ENCODE data around the gene ENTPD8.

DNA sequence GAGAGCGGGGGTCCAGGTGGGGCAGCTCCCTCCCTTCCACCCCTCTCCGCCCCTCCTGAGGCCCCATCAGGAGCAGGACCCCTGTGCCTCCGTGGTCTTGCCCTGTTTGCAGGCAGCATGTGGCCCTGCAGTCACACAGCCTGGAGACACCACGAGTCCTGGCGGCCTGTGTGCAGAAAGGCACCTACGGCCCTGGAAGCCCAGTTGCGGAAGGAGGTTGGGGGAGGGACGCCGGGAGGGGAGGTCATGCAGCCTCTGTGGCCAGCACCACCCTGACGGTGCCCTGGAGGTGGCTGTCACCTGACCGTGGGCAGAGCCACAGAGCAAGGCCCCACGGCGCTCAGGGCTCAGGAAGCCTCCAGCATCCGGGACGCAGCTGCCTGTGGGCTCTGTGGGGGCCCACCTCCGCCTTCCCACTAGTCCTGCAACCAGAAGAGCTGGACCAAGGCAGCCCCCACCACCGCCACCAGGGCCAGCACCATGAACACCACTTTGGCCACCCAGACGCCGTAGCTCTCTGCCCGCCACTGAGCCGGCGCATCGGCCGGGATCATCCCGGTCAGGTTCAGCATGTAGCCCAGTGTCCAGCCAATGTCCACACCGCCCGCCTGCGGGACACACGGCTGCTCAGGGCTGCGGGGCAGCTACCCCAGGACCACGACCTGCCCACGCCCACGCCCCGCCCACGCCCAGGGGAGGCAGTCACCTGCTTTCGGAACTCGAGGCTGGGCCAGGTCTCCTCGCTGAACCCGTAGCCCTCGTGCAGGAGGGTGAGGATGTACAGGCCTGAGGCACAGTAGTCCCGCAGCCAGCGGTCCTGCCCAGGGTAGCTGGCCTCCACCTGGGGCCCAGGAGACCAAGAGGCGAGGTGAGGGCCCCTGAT, 6.4 kb downstream of the ENTPD8 start:
- no peak for TF ChIP-seq RFX5 (IDR thresholded peaks at IDR 0.05; ENCODE audit: low read depth, low read length)
- TF ChIP-seq, protein P1, sequence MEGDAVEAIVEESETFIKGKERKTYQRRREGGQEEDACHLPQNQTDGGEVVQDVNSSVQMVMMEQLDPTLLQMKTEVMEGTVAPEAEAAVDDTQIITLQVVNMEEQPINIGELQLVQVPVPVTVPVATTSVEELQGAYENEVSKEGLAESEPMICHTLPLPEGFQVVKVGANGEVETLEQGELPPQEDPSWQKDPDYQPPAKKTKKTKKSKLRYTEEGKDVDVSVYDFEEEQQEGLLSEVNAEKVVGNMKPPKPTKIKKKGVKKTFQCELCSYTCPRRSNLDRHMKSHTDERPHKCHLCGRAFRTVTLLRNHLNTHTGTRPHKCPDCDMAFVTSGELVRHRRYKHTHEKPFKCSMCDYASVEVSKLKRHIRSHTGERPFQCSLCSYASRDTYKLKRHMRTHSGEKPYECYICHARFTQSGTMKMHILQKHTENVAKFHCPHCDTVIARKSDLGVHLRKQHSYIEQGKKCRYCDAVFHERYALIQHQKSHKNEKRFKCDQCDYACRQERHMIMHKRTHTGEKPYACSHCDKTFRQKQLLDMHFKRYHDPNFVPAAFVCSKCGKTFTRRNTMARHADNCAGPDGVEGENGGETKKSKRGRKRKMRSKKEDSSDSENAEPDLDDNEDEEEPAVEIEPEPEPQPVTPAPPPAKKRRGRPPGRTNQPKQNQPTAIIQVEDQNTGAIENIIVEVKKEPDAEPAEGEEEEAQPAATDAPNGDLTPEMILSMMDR (conservative IDR thresholded peaks at IDR 0.05; ENCODE audit: low read depth, low read length) = no peak
- no peak for TF ChIP-seq POLR2A (IDR thresholded peaks at IDR 0.05; ENCODE audit: low read depth, low read length)
- TF ChIP-seq FOS (IDR thresholded peaks at IDR 0.05; ENCODE audit: low read depth, low read length) = no peak
- no peak for TF ChIP-seq RAD21 (IDR thresholded peaks at IDR 0.05; ENCODE audit: low read length)
- no peak for TF ChIP-seq SMC3 (IDR thresholded peaks at IDR 0.05; ENCODE audit: low read depth, low read length)
- no peak for TF ChIP-seq RCOR1 (IDR thresholded peaks at IDR 0.05; ENCODE audit: insufficient replicate concordance, low read length)
- TF ChIP-seq MAFK (IDR thresholded peaks at IDR 0.05; ENCODE audit: low read depth, low read length) = no peak
- TF ChIP-seq, protein P2, sequence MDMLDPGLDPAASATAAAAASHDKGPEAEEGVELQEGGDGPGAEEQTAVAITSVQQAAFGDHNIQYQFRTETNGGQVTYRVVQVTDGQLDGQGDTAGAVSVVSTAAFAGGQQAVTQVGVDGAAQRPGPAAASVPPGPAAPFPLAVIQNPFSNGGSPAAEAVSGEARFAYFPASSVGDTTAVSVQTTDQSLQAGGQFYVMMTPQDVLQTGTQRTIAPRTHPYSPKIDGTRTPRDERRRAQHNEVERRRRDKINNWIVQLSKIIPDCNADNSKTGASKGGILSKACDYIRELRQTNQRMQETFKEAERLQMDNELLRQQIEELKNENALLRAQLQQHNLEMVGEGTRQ (IDR thresholded peaks at IDR 0.05; ENCODE audit: low read depth, low read length) = no peak

Measured in IMR-90 (cell line).